Activated gamma-delta T cell treated with anti-CD3 and anti-CD28 coated beads, Interleukin-2, amount 50 U/mL, for 16 hours (primary cell): ENCODE data around the gene POU4F3.

Experiments used
- DNase-seq: peaks from one replicate; pipeline ENCODE4 v3.0.0-alpha.2; 2020; ENCODE audit warnings: low read depth

POU4F3 gene

DNA sequence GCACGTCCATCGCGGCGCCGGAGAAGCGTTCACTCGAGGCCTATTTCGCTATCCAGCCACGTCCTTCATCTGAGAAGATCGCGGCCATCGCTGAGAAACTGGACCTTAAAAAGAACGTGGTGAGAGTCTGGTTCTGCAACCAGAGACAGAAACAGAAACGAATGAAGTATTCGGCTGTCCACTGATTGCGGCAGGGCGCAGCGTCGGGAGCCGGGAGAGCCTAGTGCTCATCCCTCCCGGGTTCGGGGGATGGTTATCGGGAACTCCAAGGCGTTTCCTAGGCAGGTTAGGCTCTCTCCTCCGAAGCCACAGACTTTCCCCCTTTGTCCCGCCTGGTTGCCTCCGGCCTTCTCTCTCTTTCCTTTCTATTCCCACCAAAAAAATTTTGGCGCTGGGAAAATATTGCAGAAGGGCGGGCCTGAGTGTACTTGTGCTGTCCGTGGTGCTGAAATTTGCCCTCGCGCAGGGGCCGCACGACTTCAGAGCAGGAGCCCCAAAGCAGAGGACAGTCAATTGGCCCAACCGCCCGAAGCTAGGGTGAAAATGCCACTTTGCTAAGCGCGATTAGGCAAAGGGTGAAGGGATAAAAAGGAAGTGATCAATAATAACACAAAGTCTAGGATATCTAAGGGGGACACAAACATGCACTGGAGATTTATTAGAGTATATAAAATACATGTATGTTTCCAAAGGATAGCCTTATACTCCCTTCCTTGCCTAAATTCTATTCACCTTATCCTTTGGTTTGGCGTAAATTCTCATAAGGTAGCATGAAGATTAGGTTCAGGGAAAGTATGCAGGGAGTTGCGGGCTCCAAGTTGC lies 1.8 kb downstream of the POU4F3 start:
- no peak for DNase-seq

GRCh38 chr5:146341854-146342253 lies 3.2 kb downstream of the POU4F3 start:
- DNase-seq: no peak

GRCh38 chr5:146342519-146342881 lies 3.9 kb downstream of the POU4F3 start:
- DNase-seq: no peak

DNA sequence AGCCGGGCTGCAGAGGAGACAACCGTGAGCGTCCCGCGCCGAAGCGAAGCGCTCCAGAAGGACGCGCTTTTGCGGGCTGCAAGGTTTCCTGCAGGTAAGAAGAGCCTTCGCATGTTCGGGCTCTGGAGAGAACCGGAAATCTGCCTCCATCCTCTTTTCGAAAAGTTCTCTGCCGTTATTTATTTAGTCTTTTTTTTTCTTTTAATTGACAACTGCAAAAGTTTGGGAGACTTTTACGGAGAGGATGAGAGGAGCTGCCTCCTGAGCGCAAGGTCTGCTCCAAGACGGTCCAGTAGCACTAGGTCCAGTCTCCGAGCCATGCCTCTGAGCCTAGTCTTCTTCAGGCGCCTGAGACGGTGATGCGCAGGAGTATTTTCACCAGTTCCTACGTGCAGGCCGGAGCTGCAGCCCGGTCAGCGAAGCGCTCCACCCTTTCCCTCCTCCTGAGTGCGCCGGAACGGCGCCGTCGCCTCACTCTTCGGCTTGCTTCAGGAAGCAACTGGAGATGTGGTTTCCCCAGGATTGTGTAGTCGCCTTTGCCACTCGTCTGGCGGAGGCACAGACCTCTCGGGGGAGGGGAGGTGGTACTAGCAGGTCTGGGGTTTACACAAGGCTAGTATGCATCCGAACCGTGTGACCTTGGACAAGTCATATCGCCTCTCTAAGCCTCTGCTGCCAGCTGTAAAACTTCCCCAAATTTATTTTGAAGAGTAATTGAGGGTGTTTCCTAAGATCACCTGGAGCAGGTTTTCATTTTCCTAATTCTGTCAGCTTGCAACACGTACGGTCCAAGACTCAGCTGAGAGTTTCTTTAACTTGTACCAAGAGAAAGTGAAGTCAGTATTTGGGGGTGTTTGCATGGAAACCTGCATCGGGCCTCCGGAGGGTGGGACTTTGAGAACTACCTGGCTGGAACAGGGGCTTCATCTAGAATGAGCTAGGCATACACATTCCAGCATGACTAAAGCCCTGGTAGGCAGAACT lies 4.5 kb downstream of the POU4F3 start:
- DNase-seq: no peak

GRCh38 chr5:146344155-146345118 lies 5.8 kb downstream of the POU4F3 start:
- DNase-seq: no peak

DNA sequence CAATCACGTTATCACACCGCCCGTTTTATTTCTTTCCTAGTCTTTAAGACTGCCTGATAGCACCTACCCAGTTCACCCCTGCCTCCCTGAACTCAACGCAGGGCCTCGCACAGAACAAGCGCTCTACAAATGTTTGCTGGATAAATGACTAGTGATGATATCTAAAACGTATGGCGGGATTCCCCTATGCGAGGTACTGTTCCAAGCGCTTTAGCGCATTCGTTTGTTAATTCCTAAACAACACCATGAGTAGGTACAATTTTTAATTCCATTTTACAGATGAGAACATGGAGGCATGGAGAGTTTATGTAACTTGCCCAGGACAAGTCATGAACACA lies 6.6 kb downstream of the POU4F3 start:
- no peak for DNase-seq

DNA sequence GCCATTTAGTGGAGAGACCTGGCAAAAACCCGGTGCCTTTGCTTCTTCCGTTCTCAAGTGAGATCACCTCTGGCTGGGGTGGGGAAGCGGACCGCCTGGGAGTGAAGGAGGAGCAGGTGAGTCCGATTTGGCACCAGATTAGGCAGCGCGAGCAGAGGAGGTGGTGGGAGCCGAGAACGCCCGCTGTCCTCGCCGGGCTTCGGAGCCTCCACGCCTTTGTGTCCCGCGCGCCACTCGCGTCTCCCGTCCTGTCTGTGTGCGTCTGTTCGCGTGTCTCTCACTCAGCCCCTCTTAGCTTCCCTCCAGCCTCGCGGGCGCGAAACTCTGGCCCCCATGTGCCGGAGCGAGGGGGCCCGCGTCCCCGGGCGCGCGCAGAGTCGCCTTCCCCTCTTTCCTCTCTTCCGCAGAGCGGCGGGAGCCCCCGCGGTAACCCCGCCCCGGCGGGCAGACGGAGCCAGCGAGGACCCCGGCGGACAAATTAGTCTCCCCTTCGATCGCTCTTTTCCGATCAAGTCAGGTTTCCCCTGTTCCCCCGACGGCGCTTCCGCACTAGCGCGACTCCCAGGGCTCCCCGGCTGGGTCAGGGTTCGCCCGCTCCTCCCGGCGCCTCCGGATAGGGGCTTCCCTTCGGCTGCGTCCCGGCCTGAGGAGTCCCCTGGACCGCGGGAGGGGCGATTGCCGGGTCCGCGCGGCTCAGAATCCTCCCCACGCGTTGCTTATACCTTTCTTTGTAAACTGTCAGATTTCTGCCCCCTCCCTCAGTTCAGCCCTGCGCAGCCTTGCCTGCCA lies 7.1 kb downstream of the POU4F3 start:
- no peak for DNase-seq

DNA sequence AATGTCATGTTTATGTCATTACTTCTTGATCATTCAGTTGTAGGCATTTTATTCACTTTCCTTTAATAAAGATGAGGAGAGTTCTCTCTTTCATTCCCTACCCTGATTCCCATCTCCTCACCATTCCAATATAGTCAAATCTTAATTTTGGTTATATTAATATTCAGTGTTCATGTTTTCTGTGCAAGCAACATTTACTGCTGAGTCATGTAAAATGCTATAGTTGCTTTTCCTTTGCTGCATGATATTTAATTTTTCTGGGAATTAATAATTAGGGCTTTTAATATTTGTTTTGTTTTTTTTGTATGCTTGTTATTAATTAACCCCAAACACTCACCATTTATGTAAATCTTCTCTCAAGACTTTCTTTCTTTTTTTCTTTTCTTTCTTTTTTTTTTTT lies 18.5 kb downstream of the POU4F3 start:
- no peak for DNase-seq

GRCh38 chr5:146359836-146360235 lies 21.2 kb downstream of the POU4F3 start:
- DNase-seq: no peak

DNA sequence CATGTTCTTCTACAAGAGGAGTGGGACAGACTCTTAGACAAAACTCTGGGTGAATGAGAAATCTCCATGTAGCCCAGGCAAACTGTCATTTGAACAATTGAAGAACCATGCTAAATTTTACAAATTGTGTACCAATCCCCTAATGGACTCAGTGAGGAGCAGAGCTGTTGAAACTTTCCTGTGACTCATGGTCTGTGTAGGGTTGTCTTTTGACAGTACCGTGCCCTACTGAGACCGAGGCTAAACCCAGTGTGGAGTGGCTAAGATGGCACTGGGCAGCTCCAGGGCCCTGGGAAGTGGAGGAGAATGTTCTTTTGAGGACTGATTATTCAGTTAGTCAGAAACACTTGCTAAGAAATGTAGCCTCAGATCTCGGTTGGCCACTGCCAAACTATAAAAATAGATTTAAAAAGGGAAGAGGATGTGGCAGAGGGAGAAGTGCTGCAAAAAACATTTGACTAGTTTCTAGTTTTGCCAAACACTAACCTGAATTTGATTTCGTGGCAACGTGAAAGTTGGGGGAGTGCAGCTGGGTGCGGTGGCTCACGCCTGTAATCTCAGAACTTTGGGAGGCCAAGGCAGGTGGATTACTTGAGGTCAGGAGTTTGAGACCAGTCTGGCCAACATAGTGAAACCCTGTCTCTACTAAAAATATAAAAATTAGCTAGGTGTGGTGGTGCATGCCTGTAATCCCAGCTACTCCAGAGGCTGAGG lies 24.7 kb downstream of the POU4F3 start:
- DNase-seq: no peak

DNA sequence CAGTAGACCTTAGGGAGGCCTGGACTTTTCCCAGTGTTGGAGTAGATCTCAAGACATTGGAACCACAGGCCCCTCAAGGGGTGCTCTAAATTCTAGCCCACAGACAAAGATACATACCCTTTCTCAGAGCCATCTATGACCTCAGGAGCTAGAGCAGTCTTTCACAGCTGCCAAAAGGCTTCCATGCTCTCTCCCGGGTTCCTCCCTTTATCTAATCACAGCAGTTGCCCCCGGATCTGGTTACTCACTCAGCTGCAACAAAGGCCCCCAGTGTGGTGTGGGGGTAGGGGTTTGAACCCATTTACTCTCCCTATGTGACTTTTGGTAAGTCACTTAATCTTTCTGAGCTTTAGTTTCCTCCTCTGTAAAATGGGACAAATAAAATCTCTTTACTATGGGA lies 27.0 kb downstream of the POU4F3 start:
- no peak for DNase-seq

- no peak for DNase-seq
Observed at GRCh38 chr5:146366904-146367303, 28.3 kb downstream of the POU4F3 start.

- no peak for DNase-seq
Observed at GRCh38 chr5:146368137-146368536, 29.5 kb downstream of the POU4F3 start.

GRCh38 chr5:146369691-146370090 lies 31.1 kb downstream of the POU4F3 start:
- DNase-seq: no peak

GRCh38 chr5:146376821-146377220 lies 38.2 kb downstream of the POU4F3 start:
- DNase-seq: no peak

- no peak for DNase-seq
Observed at GRCh38 chr5:146378986-146379385, 40.3 kb downstream of the POU4F3 start.

- no peak for DNase-seq
Observed at GRCh38 chr5:146380714-146381113, 42.1 kb downstream of the POU4F3 start.

DNA sequence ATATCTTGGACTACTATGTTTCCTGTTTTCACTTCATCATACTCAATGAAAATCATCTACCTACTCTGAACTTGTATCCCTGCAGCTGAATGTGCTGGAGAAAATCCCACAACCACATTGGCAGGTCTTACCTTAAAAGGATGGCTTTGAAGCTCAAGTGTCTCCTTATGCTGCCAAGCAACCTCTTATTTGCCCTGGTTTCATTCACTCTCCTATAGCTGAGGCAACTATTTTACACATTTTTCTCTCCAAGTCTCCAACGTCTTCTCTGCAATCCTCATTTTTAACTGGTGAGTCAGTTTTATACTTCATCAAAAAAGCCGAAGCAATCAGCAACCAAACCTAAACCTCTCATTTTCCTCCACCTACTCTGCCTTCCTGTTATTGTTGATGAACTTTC lies 49.7 kb downstream of the POU4F3 start:
- no peak for DNase-seq

GRCh38 chr5:146390469-146390868 lies 51.8 kb downstream of the POU4F3 start:
- no peak for DNase-seq
